Measurements from ENCODE around the gene GFER.
"Not testable (repeated sequence)": the region's sequence is repeated elsewhere in the genome, so short reads cannot be mapped to it uniquely, and the experiment has no call there.

GFER gene

DNA sequence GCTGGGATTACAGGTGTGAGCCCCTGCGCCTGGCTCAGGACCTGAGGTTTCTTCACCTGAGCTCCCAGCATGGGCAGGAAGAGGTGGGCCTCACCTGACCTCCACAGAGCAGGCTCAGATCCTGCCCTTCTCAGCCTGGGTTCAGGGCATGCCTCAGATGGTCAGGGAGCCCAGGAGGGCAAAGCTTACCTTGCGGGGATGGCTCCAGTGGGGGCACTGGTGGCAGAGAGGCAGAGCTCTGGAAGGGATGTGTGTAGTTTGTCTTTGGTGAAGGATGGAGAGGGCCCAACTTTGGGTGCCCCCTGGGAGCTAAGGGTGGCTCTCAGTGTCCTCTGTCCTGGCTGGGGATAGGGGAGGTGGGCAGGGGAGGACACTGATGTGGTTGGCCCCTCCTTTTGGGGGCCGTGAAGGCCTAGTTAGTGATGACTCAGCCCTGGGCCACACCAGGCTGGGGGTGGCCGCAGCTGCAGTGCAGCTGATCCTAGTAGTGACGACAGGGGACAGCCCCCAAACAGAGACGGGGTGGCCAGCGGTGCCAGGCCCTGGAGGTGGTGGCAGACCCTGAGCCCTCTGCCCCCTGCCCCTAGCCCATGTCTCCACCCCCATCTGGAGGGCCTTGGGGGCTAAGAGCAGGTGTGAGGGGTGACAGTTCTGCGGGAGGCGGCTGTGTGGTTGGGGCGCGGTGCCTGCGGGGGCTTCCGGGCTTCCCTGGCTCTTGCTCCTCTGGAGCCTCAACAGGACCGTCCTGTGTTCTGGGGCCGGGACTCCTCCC is 48.5 kb downstream of the GFER start:
- no peak for DNase-seq (ENCODE audit: low read depth)
- H3K4me3 ChIP-seq (ENCODE audit: low read depth, low read length): no peak overlapping the region
- TF ChIP-seq CTCF (IDR thresholded peaks at IDR 0.05; ENCODE audit: low read depth, low read length, missing control alignments): no peak
- in situ Hi-C loops (cut with HindIII; ENCODE audit: low sequenced_read_pairs): loop anchor here (10.0 kb wide), 1 partner anchor 132 kb away; no protein-coding TSS in a partner anchor

DNA sequence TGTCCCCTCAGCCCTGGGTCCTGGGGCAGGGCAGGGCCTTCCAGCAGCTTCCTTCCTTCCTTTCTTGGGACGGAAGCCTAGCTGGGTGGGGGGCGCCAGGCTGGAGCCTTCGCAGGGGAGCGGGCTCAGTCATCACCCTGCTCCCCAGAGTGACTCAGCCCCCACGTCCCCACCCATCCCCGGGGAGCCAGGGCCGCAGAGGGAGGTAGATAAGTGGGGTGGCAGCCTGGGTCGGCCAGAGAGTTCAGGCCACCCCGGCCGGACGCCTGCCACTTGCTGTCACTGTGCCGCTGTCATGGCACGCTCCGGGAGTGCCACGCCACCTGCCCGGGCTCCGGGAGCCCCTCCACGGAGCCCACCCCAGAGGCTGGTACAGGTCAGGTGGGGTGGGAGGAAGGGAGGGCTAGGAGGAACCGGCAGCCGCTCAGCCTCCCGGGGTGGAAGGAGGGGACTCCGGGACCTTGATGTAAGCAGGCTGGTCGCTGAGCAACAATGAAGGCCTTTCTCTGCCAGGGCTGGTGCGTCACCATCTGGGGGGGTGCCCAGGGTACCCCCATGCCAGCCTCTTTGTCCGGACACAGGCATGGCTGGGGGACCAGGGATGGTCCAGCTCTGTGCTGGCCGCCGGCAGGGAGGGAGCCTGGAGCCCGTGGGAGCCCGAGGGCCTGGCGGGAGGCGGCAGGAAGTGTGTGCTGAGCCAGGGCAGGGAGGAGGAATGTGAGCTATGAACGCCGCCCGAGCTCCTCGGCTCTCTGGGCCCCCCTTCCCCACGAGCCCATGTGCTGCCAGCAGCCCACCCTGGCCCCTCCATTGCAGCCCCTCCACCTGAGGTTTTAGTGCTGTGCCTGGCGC is 49.3 kb downstream of the GFER start:
- peak overlapping the region; percentile 15 for H3K4me3 ChIP-seq (ENCODE audit: low read depth, low read length)
- no peak for DNase-seq (ENCODE audit: low read depth)
- in situ Hi-C loops (cut with HindIII; ENCODE audit: low sequenced_read_pairs): loop anchor here (10.0 kb wide), 1 partner anchor 132 kb away; no protein-coding TSS in a partner anchor
- no peak for TF ChIP-seq CTCF (IDR thresholded peaks at IDR 0.05; ENCODE audit: low read depth, low read length, missing control alignments)

GRCh38 chr16:2033909-2034695 is 50.1 kb downstream of the GFER start:
- in situ Hi-C loops (cut with HindIII; ENCODE audit: low sequenced_read_pairs): loop anchor here (10.0 kb wide), 1 partner anchor 131 kb away; no protein-coding TSS in a partner anchor
- not testable (repeated sequence) for DNase-seq (ENCODE audit: low read depth)
- H3K4me3 ChIP-seq (ENCODE audit: low read depth, low read length): peak overlapping the region; percentile 15

- H3K4me3 ChIP-seq (ENCODE audit: low read depth, low read length): no peak overlapping the region
- no peak for DNase-seq (ENCODE audit: low read depth)
- TF ChIP-seq CTCF (IDR thresholded peaks at IDR 0.05; ENCODE audit: low read depth, low read length, missing control alignments): no peak
- in situ Hi-C loops (cut with HindIII; ENCODE audit: low sequenced_read_pairs): loop anchor here (5.0 to 10.0 kb wide), 3 partner anchors 42 to 130 kb away; partner anchors contain the start of genes GFER and NOXO1
Observed at GRCh38 chr16:2034696-2035430, 50.9 kb downstream of the GFER start.

GRCh38 chr16:2035431-2036199 is 51.6 kb downstream of the GFER start:
- H3K4me3 ChIP-seq (ENCODE audit: low read depth, low read length): no peak overlapping the region
- no peak for TF ChIP-seq CTCF (IDR thresholded peaks at IDR 0.05; ENCODE audit: low read depth, low read length, missing control alignments)
- in situ Hi-C loops (cut with HindIII; ENCODE audit: low sequenced_read_pairs): loop anchor here (5.0 to 10.0 kb wide), 3 partner anchors 42 to 129 kb away; partner anchors contain the start of genes GFER and NOXO1
- peak; percentile 54 for DNase-seq (ENCODE audit: low read depth)
